ENCODE data around the gene SRI.

SRI gene

GRCh38 chr7:88224601-88225275 lies 4.9 kb upstream of the SRI start:
- no peak for DNase-seq

DNA sequence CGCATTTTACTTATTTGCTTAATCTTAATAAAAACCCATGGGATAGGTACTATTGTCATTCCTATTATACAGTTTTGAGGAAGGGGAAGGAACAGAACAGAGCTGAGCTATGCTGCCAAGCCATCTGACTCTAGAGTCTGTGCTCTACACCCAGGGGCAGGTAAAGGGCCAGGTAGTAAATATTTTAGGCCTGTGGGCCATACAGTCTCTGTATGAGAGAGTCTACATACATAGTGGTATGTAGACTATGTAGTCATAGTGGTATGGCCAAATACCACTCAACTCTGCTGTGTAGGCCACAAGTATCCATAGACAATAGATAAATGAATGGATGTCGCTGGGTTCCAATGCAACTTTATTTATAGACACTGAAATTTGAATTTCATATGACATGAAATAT lies 3.4 kb upstream of the SRI start:
- DNase-seq = no peak

DNA sequence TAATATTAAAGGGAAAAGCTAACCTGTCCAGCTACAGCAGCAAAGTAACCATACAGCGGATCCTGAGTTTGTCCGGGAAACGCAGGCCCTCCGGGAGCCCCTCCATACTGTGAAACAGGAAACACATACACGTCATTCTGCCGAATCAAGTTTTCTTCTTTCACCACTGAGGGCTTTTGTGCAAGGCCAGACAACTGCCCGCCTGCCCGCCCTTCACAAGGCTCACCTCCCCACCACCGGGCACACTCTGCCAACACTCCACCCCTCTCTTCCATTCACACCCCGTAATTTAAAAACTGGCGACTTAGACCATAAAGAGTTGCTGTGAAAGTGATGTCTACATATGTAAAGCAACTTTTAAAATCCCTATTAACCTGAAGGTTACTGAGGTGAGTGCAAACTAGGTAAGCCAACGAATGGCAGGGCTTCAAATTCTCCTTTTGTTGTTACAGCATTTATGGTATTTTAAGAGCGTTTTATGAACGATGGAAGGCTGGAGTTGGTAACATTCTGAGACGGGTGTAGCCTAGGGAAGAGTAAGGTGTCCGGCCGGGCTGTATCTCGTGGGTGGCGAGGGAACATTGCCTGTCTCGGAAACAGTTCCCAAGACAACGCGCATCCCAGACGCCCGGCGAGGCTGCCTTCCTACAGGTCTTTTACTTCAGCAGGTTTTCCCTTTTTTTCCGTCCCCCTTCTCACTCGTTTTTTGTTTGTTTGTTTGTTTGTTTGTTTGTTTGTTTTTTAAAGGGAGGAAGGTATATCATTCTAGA lies 817 bp downstream of the SRI start:
- peak; percentile 72 for DNase-seq

GRCh38 chr7:88218429-88218745 lies 1.5 kb downstream of the SRI start:
- DNase-seq = no peak

- peak; percentile 56 for DNase-seq
Observed at GRCh38 chr7:88217675-88218428, 2.0 kb downstream of the SRI start.

GRCh38 chr7:88216276-88216675 lies 3.6 kb downstream of the SRI start:
- no peak for DNase-seq

DNA sequence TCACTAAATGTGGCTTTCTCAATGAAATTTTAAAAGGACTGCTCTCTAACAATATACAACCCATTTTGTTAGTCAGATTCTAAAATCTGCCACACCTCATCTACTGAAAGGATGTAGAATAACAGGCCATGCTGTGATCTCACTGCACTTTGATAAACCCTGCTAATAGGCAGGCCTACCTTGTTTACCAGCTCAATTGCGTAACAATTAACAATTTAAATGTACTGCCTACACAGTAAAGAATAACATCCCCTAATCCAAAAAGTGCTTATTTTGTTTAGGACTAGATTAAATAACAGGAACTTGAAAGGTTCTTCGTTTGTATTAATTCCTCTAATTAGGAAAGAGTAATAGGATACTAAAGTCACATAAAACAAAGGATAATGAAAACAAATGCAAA lies 4.5 kb downstream of the SRI start:
- DNase-seq = no peak

DNA sequence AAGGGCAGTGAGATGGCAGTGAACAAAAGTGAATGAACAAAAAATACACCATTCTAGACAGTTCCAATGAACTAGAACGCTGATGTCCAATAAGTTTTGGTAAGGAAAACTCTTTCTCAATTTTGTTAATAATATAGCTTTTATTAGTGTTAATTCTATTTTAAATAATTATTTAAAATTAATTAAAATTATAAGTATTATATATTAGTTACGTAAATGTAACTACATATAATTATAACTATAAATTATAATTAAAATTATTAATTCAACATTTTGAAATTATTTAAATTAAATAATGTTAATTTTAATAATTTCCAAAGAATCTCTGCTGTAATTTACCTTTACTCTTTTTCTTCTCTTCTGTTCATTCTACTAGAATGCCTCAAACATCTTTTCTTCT lies 5.4 kb downstream of the SRI start:
- DNase-seq = no peak

GRCh38 chr7:88212918-88213317 lies 6.9 kb downstream of the SRI start:
- DNase-seq = no peak

DNA sequence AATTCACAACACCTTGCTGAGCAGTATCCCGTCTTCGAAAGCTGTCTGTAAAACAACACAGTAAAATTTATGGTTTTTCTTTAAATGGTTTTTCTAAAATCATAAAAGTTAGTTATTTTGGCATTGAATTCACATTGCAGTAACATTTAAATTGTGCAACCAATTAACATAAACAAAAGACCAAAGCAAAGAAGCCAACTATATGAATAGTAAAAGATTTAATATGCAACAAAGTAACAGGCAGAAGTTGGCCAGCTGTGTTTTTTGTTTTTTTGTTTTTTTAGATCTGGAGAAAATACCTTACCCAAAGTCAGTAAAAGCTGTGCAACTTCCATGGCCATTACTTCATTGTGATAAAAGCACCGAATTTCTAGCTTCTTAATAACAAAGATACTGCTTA lies 11.3 kb downstream of the SRI start:
- DNase-seq = no peak

GRCh38 chr7:88206254-88206653 lies 13.6 kb downstream of the SRI start:
- no peak for DNase-seq

DNA sequence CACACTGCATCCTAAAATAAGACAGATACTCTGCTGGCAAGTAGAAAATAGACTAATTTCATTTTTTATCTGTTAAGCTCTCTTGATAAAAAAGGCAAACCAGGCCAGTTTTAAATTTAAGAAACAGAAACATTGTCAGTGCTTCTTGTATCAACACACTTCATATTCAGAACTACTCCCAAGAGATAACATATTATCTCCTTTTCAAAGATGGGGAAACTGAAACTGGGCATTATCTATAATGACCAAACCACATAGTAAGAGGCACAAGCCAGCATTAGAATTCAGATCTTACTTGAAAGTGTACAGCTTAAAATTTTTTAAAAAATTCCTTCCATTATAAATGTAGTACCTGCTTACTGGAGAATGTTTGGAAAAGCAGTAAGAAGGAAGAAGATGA lies 14.7 kb downstream of the SRI start:
- no peak for DNase-seq

DNA sequence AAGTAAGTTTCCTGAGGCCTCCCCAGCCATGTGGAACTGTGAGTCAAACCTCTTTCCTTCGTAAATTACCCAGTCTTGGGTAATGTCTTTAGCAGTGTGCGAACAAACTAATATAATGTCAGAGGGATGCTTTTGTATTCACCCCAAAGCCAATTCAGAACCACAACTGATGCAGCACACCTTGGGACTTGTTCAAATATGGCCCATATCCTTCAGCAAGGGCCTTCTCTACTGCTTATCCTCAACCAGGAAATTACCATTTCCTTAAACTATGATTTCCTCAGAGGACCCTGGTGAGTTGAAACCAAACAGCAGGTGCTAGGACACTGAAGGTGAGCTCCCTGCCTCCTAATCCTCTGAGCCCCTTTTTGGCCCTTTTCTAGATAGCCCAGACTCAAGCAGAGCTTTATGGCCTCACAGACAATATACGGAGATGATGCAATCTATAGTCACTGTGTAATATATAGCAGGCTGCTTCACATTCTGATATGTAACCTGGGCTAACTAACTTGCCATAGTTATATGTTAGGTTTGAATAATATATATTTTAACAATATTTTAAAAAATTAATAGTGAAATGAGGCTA lies 15.2 kb downstream of the SRI start:
- DNase-seq = no peak

- DNase-seq = no peak
Observed at GRCh38 chr7:88203401-88203800, 16.4 kb downstream of the SRI start.

GRCh38 chr7:88202799-88203198 lies 17.0 kb downstream of the SRI start:
- DNase-seq = no peak

GRCh38 chr7:88202278-88202677 lies 17.6 kb downstream of the SRI start:
- no peak for DNase-seq

GRCh38 chr7:88201305-88201704 lies 18.5 kb downstream of the SRI start:
- DNase-seq = no peak

DNA sequence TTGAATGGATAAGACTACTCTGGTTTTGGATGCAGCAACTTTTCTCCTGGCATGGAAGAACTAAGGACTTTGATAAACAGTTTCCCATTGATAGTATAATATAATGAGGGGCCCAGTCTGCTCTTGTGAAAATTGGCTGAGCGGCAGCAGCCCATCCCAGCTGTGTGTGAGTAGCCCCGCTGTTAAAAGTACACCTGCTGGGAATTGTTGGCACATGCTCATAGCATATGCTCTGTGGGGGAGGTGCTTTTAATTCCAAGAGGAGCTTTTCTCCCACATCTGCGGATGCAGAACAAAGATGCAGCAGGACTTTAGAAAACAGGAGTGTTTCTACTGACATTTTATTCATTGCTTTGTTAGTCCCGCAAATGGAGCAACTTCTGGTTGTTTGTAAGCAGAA lies 19.0 kb downstream of the SRI start:
- no peak for DNase-seq

DNA sequence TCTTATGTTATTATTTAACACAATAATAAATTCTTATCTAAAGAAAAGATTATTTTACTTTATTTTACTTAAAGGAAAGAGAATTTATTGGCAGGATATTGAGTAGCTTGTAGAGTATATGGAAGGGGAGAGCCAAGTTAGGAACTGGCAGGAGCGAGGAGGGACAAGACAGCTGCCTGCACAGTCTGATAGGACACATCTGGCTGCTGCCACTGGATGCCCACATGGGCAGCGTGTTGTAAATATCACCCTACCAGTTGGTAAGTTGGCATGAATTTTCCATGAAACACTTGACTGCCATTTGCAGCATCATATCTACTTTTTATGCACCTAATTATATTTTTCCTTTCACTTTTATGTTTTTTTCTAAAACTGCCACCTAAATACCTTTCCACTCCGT lies 19.6 kb downstream of the SRI start:
- no peak for DNase-seq

GRCh38 chr7:88191911-88192310 lies 27.9 kb downstream of the SRI start:
- no peak for DNase-seq

GRCh38 chr7:88185650-88186049 lies 34.2 kb downstream of the SRI start:
- DNase-seq = no peak

- DNase-seq = peak; percentile 19
Observed at GRCh38 chr7:88184848-88185304, 35.0 kb downstream of the SRI start.

GRCh38 chr7:88183051-88183450 lies 36.8 kb downstream of the SRI start:
- DNase-seq = no peak

DNA sequence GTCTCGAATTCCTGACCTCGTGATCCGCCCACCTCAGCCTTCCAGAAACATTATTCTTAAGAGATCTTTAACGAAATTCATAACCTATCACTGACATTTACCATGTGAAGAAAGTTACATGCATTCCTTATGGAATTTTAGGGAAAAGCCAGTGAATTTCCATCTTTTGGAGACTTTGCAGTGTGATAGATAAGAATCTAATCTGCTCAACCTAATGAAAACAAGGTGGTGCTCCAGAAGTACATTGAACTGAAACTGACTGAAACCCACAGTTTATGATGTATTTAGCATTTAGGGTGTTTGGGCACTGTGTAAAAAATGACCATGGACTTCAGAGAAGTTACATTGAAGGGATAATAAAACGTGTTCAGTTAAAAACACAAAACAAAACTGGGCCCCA lies 43.6 kb downstream of the SRI start:
- DNase-seq = no peak
